Measurements from ENCODE around the gene SAMD7. TPM values are rescaled to one million over a fixed set of nuclear protein-coding genes. Genes with fewer than 3 reads are reported as not detected.

Gene SAMD7
- total and polyA plus RNA-seq, 11 donors = not detected

- intact Hi-C loops (cut with DNase I) = no loop called here
- Histone ChIP-seq H3K4me3 (no peak overlapping the region), H3K27me3 (no peaks in the 10 kb centered on the region), H3K27ac (no peak overlapping the region), H3K4me1 (no peaks in the 10 kb centered on the region), H3K9me3 (no peaks in the 10 kb centered on the region), H3K36me3 (no peaks in the 10 kb centered on the region)
- TF ChIP-seq CTCF (IDR thresholded peaks at IDR 0.05) (no peak), POLR2A (IDR thresholded peaks at IDR 0.05) (no peak)
- DNase-seq (no peak), ATAC-seq (no peak)
- WGBS, 4 donors = 68 to 76% (median 74%) methylated on average over 6 of the region's 6 CpGs
These were observed 16.3 kb upstream of the SAMD7 start for GRCh38 chr3:169895072-169895471.

GRCh38 chr3:169897284-169897683 lies 14.1 kb upstream of the SAMD7 start:
- TF ChIP-seq POLR2A (IDR thresholded peaks at IDR 0.05) (no peak), CTCF (IDR thresholded peaks at IDR 0.05) (no peak)
- no peak for ATAC-seq
- DNase-seq = no peak

GRCh38 chr3:169901453-169901852 lies 9.9 kb upstream of the SAMD7 start:
- no peak for TF ChIP-seq POLR2A (IDR thresholded peaks at IDR 0.05)
- TF ChIP-seq CTCF (IDR thresholded peaks at IDR 0.05) = no peak
- ATAC-seq = no peak
- H3K4me1 ChIP-seq = peaks cover 0 to 9% (median 3%) of the 10 kb centered on the region in 12 donors
- peaks cover 0 to 24% (median 15%) of the 10 kb centered on the region in 12 donors for H3K9me3 ChIP-seq
- no peaks in the 10 kb centered on the region for H3K36me3 ChIP-seq
- H3K27me3 ChIP-seq = no peaks in the 10 kb centered on the region
- no peak for DNase-seq
- no peak overlapping the region for H3K4me3 ChIP-seq
- intact Hi-C loops (cut with DNase I) = no loop called here
- 90 to 96% (median 93%) methylated on average over 1 of the region's 1 CpG for WGBS, 4 donors
- H3K27ac ChIP-seq = no peak overlapping the region

More at GRCh38 chr3:169897284-169897683, 14.1 kb upstream of the SAMD7 start:
- Histone ChIP-seq H3K4me3 (no peak overlapping the region), H3K9me3 (peaks cover 0 to 21% (median 12%) of the 10 kb centered on the region in 12 donors), H3K36me3 (no peaks in the 10 kb centered on the region), H3K27ac (no peak overlapping the region), H3K27me3 (no peaks in the 10 kb centered on the region), H3K4me1 (no peaks in the 10 kb centered on the region)
- intact Hi-C loops (cut with DNase I) = no loop called here
- WGBS, 4 donors = 95 to 97% (median 97%) methylated on average over 1 of the region's 1 CpG

- no peaks in the 10 kb centered on the region for H3K27me3 ChIP-seq
- DNase-seq = no peak
- H3K36me3 ChIP-seq = no peaks in the 10 kb centered on the region
- WGBS, 4 donors = 79 to 89% (median 83%) methylated on average over 6 of the region's 6 CpGs
- H3K9me3 ChIP-seq = peaks cover 0 to 23% (median 14%) of the 10 kb centered on the region in 12 donors
- TF ChIP-seq POLR2A (IDR thresholded peaks at IDR 0.05) (no peak), CTCF (IDR thresholded peaks at IDR 0.05) (no peak)
- peaks cover 0 to 10% (median 3%) of the 10 kb centered on the region in 12 donors for H3K4me1 ChIP-seq
- no peak for ATAC-seq
- intact Hi-C loops (cut with DNase I) = no loop called here
- no peak overlapping the region for H3K27ac ChIP-seq
- H3K4me3 ChIP-seq = no peak overlapping the region
These were observed 6.0 kb upstream of the SAMD7 start for GRCh38 chr3:169905404-169905803.
